Measurements from ENCODE around the gene ESRRB.

Gene ESRRB

GRCh38 chr14:76456891-76457586 is 81.1 kb downstream of the ESRRB start:
- DNase-seq, result no peak

GRCh38 chr14:76457841-76458240 is 81.9 kb downstream of the ESRRB start:
- DNase-seq, result no peak

GRCh38 chr14:76461886-76462285 is 85.9 kb downstream of the ESRRB start:
- DNase-seq, result no peak

GRCh38 chr14:76462330-76462729 is 86.4 kb downstream of the ESRRB start:
- DNase-seq, result no peak

GRCh38 chr14:76463105-76463504 is 87.2 kb downstream of the ESRRB start:
- no peak for DNase-seq

GRCh38 chr14:76464856-76465255 is 88.9 kb downstream of the ESRRB start:
- DNase-seq, result no peak

GRCh38 chr14:76465664-76466063 is 89.7 kb downstream of the ESRRB start:
- no peak for DNase-seq

GRCh38 chr14:76467711-76468155 is 91.8 kb downstream of the ESRRB start:
- DNase-seq, result no peak

GRCh38 chr14:76472199-76472723 is 96.3 kb downstream of the ESRRB start:
- no peak for DNase-seq

- no peak for DNase-seq
These were observed 97.7 kb downstream of the ESRRB start for GRCh38 chr14:76473481-76474263.

GRCh38 chr14:76480426-76480825 is 104.5 kb downstream of the ESRRB start:
- no peak for DNase-seq

- no peak for DNase-seq
These were observed 108.4 kb downstream of the ESRRB start for GRCh38 chr14:76484355-76484754.

- DNase-seq, result no peak
These were observed 110.4 kb downstream of the ESRRB start for GRCh38 chr14:76486251-76486743.

GRCh38 chr14:76488551-76488950 is 112.6 kb downstream of the ESRRB start:
- no peak for DNase-seq

- no peak for DNase-seq
These were observed 113.7 kb downstream of the ESRRB start for GRCh38 chr14:76489667-76490066.

- no peak for DNase-seq
These were observed 114.2 kb downstream of the ESRRB start for GRCh38 chr14:76490111-76490510.

GRCh38 chr14:76490735-76491134 is 114.8 kb downstream of the ESRRB start:
- no peak for DNase-seq

- no peak for DNase-seq
These were observed 115.4 kb downstream of the ESRRB start for GRCh38 chr14:76491172-76491930.

GRCh38 chr14:76495983-76496382 is 120.0 kb downstream of the ESRRB start:
- no peak for DNase-seq

GRCh38 chr14:76496595-76496994 is 120.7 kb downstream of the ESRRB start:
- DNase-seq, result no peak

GRCh38 chr14:76497550-76498462 is 121.9 kb downstream of the ESRRB start:
- no peak for DNase-seq

GRCh38 chr14:76498463-76498935 is 122.6 kb downstream of the ESRRB start:
- no peak for DNase-seq

Data from inflammatory macrophage treated with lipopolysaccharide for 1 hour (primary cell).